Suprapubic skin (tissue), 4 donors: Measurements from ENCODE around the gene MTA3. TPM values are rescaled to one million over a fixed set of nuclear protein-coding genes. Genes with fewer than 3 reads are reported as not detected.

Experiments
- DNase-seq, 2 donors: peaks; one replicate each; pipeline ENCODE4 v3.0.0-alpha.2; 2019; ENCODE audit warnings: low spot score in 2 of 2
- H3K27ac ChIP-seq: fragments of 200-600 bp; sonication (generic); one replicate; pipeline ENCODE4 v1.5.1; 2019
- H3K27me3 ChIP-seq: fragments of 200-600 bp; sonication (generic); one replicate; pipeline ENCODE4 v1.5.1; 2019
- H3K36me3 ChIP-seq: fragments of 200-600 bp; sonication (generic); one replicate; pipeline ENCODE4 v1.5.1; 2019
- H3K4me1 ChIP-seq: fragments of 200-600 bp; sonication (generic); one replicate; pipeline ENCODE4 v1.5.1; 2019
- H3K4me3 ChIP-seq: fragments of 200-600 bp; sonication (generic); one replicate; pipeline ENCODE4 v1.5.1; 2019; ENCODE audit warnings: mild to moderate bottlenecking
- H3K9me3 ChIP-seq: fragments of 200-600 bp; sonication (generic); one replicate; pipeline ENCODE4 v1.5.1; 2019
- CTCF ChIP-seq, 2 donors: fragments of 200-600 bp in 1 of 2; fragments of 450-650 bp in 1 of 2; sonication (generic) in 1 of 2; IDR thresholded peaks; one replicate each; pipeline ENCODE4 v1.5.1; 2016 to 2019; ENCODE audit warnings: antibody characterized with exemption in 2 of 2, mild to moderate bottlenecking in 1 of 2, moderate library complexity in 1 of 2
- EP300 ChIP-seq: sonication (generic); formaldehyde crosslinking; IDR thresholded peaks from one replicate; pipeline ENCODE4 v1.6.1; 2017; ENCODE audit warnings: antibody characterized with exemption
- POLR2A ChIP-seq, 2 donors: fragments of 450-650 bp; IDR thresholded peaks; one replicate each; pipeline ENCODE4 v1.6.1; 2017; ENCODE audit warnings: antibody characterized with exemption in 2 of 2, mild to moderate bottlenecking in 2 of 2, moderate library complexity in 2 of 2
- POLR2AphosphoS5 ChIP-seq, 3 donors: sonication (generic); formaldehyde crosslinking; IDR thresholded peaks; one replicate each; pipeline ENCODE4 v1.6.1; 2017; ENCODE audit warnings: antibody characterized with exemption in 3 of 3
- WGBS: methylation state at CpG from one replicate; pipeline ENCODE4 v1.1.5; 2018; 5-methylcytosine and 5-hydroxymethylcytosine counted together
- total RNA-seq, 4 donors: library from RNA; depleted of rRNA; stranded (reverse); fragments of >200 nt; gene quantifications; one replicate each; pipeline ENCODE4 v1.1.0, GENCODE V29; 2016

MTA3 gene
- total RNA-seq, 4 donors from 2014 or later = 29.6 to 81.9 (median 30.3) TPM

DNA sequence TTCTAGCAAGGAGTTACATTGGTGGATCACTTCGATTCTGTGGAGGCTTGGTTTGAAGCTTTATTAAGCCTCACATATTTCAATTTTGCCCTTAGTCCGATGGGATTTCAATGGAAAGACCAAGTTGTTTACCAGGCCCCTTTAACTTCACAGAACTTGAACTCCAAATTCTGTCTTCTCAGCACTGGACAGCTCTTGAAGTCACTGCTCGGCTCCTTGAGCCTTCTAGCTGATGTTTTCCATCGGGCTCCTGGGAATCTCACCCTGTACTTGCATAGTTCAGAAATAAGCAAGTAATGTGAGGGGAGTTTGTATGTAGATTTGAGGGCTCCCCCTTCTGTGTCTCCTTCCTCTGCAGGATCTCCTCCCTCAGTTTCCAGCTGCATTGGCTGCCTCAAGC, 180.4 kb downstream of the MTA3 start:
- peaks cover 10% of the 10 kb centered on the region for H3K36me3 ChIP-seq
- H3K4me3 ChIP-seq = no peak overlapping the region
- TF ChIP-seq EP300 = no peak
- no peak for TF ChIP-seq POLR2AphosphoS5 (IDR thresholded peaks at IDR 0.05)
- DNase-seq = no peak
- peaks cover 14% of the 10 kb centered on the region for H3K4me1 ChIP-seq
- H3K27me3 ChIP-seq = no peaks in the 10 kb centered on the region
- H3K27ac ChIP-seq = no peak overlapping the region
- WGBS = 97% methylated on average over 4 of the region's 4 CpGs
- no peaks in the 10 kb centered on the region for H3K9me3 ChIP-seq

DNA sequence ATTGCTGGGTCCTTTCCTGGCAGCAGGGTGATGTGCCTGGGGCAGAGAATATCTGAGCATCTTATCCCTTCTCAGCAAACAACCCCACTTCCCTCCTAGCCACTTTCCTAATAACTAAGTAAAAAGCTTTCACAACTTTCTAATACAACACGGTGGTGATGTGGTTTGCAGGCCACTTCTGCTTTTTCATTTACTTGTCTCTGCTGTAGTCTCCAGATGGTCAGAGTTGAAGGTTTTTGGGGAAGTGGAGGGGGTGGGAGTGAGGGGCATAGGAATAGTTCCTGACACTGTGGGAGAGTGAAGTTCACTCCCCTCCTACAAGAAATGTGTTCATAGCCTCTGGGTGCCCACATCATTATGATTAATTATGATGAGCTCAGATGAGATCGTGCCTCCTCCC, 183.9 kb downstream of the MTA3 start:
- no peak overlapping the region for H3K27ac ChIP-seq
- peaks cover 6% of the 10 kb centered on the region for H3K36me3 ChIP-seq
- H3K9me3 ChIP-seq = no peaks in the 10 kb centered on the region
- no peak for TF ChIP-seq CTCF (IDR thresholded peaks at IDR 0.05)
- no peak for TF ChIP-seq POLR2AphosphoS5 (IDR thresholded peaks at IDR 0.05)
- TF ChIP-seq EP300 = no peak
- no peak for TF ChIP-seq POLR2A (IDR thresholded peaks at IDR 0.05)
- WGBS = 63% methylated on average over 2 of the region's 2 CpGs
- DNase-seq = no peak
- H3K27me3 ChIP-seq = no peaks in the 10 kb centered on the region
- peaks cover 34% of the 10 kb centered on the region for H3K4me1 ChIP-seq
- H3K4me3 ChIP-seq = no peak overlapping the region

DNA sequence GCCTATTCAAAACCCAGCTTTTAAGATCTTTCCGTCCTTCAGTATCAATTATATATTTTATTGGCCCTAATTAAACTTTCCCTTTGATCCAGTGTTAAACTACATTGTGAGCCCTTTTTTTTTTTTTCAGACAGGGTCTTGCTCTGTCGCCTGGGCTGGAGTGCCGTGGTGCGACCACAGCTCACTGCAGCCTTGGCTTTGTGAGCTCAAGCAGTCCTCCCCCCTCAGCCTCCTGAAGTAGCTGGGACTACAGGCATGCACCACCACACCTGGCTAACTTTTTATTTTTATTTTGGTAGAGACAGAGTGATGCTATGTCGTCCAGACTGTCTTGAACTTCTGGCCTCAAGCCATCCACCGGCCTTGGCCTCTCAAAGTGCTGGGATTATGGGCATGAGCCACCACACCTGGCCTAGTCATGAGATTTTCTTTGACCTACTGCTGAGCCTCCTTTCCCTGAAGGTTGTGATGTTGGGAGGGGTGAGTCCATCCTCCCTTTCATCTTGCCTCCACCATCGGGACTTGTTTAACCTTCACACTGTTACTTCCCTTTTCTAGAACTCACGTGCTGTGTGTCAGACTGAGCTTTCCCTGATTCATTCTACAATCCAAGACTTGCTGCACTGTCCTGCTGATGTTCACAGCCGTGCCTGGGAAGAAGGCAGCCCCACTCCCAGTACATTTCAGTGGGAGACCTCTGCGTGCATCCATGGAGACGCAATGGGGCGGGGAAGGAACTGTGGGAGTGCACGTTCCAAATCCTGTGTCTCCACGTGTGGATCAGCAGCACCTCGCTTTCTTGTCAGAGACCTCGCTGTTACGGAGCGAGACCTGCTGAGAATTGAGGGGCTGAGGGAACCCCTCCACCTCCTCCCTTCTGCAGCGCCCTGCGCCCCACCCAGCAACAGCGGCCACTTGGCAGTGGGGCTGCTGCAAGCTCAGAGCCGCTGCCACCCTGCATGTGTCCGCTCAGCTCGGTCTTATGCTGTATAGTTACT, 184.7 kb downstream of the MTA3 start:
- Histone ChIP-seq H3K4me3 (no peak overlapping the region), H3K27ac (no peak overlapping the region), H3K36me3 (peaks cover 2% of the 10 kb centered on the region), H3K9me3 (no peaks in the 10 kb centered on the region), H3K27me3 (no peaks in the 10 kb centered on the region), H3K4me1 (peaks cover 34% of the 10 kb centered on the region)
- TF ChIP-seq POLR2AphosphoS5 (IDR thresholded peaks at IDR 0.05) (no peak), CTCF (IDR thresholded peaks at IDR 0.05) (no peak), EP300 (no peak), POLR2A (IDR thresholded peaks at IDR 0.05) (no peak)
- DNase-seq = no peak
- 91% methylated on average over 22 of the region's 24 CpGs for WGBS

GRCh38 chr2:42754021-42754775, 185.8 kb downstream of the MTA3 start:
- no peak for TF ChIP-seq POLR2AphosphoS5 (IDR thresholded peaks at IDR 0.05)
- no peak for TF ChIP-seq EP300
- no peak for TF ChIP-seq POLR2A (IDR thresholded peaks at IDR 0.05)
- TF ChIP-seq CTCF (IDR thresholded peaks at IDR 0.05) = no peak
- WGBS = 50% methylated on average over 5 of the region's 11 CpGs

GRCh38 chr2:42754776-42755140, 186.3 kb downstream of the MTA3 start:
- no peaks in the 10 kb centered on the region for H3K27me3 ChIP-seq
- WGBS = 68% methylated on average over 8 of the region's 8 CpGs

More at GRCh38 chr2:42754021-42754775, 185.8 kb downstream of the MTA3 start:
- H3K4me3 ChIP-seq = no peak overlapping the region
- H3K4me1 ChIP-seq = peaks cover 34% of the 10 kb centered on the region
- peak overlapping the region; percentile 43 for H3K27ac ChIP-seq
- no peak for DNase-seq
- peaks cover 2% of the 10 kb centered on the region for H3K36me3 ChIP-seq
- no peaks in the 10 kb centered on the region for H3K9me3 ChIP-seq
- H3K27me3 ChIP-seq = no peaks in the 10 kb centered on the region

More at GRCh38 chr2:42754776-42755140, 186.3 kb downstream of the MTA3 start:
- H3K4me3 ChIP-seq = no peak overlapping the region
- no peak for DNase-seq
- peak overlapping the region; percentile 43 for H3K27ac ChIP-seq
- H3K36me3 ChIP-seq = peaks cover 2% of the 10 kb centered on the region
- no peaks in the 10 kb centered on the region for H3K9me3 ChIP-seq
- TF ChIP-seq POLR2AphosphoS5 (IDR thresholded peaks at IDR 0.05) (no peak), EP300 (no peak), CTCF (IDR thresholded peaks at IDR 0.05) (no peak), POLR2A (IDR thresholded peaks at IDR 0.05) (no peak)
- H3K4me1 ChIP-seq = peaks cover 34% of the 10 kb centered on the region
